SK-N-MC (cell line): ENCODE results near the gene STYXL1.

Experiments
- DNase-seq: peaks from one replicate; pipeline ENCODE4 v3.0.0-alpha.2; 2011; ENCODE audit warnings: low read depth, low spot score
- H3K27ac ChIP-seq: fragments of 200-600 bp; sonication (generic); 2 replicates; pipeline ENCODE4 v1.5.1; 2016; ENCODE audit warnings: mixed run types
- H3K36me3 ChIP-seq: fragments of 200-600 bp; sonication (generic); 2 replicates; pipeline ENCODE4 v1.6.1; 2017; ENCODE audit warnings: antibody characterized with exemption, low read length, mixed read lengths; ENCODE audit not compliant: insufficient read depth
- H3K4me3 ChIP-seq: fragments of 200-600 bp; sonication (generic); 2 replicates; pipeline ENCODE4 v1.5.1; 2016
- H3K9ac ChIP-seq: fragments of 200-600 bp; sonication (generic); 2 replicates; pipeline ENCODE4 v1.8.0; 2017; ENCODE audit warnings: mixed run types, mixed read lengths; ENCODE audit not compliant: insufficient read length
- H3K9me3 ChIP-seq: fragments of 200-600 bp; sonication (generic); 2 replicates; pipeline ENCODE4 v1.6.1; 2017; ENCODE audit warnings: low read depth, mild to moderate bottlenecking, antibody characterized with exemption, low read length, moderate library complexity, mixed read lengths
- EZH2 ChIP-seq: fragments of 200-600 bp; sonication (generic); IDR thresholded peaks from one replicate; pipeline ENCODE4 v1.6.1; 2017; ENCODE audit warnings: antibody characterized with exemption
- FOXP2 ChIP-seq: optimal IDR thresholded peaks from 2 replicates; pipeline ENCODE3; 2011; ENCODE audit warnings: mild to moderate bottlenecking, moderate library complexity; ENCODE audit not compliant: insufficient read depth; ENCODE audit errors: extremely low read length, control extremely low read depth
- POLR2AphosphoS5 ChIP-seq: IDR thresholded peaks from 2 replicates; pipeline ENCODE4 v1.6.1; 2012; ENCODE audit warnings: mild to moderate bottlenecking, low read depth, low read length, borderline replicate concordance

STYXL1 gene

GRCh38 chr7:75969704-75970498, 77.9 kb downstream of the STYXL1 start:
- TF ChIP-seq EZH2 = no peak
- no peak for TF ChIP-seq FOXP2
- TF ChIP-seq POLR2AphosphoS5 = no peak
- Histone ChIP-seq H3K36me3 (no peaks in the 10 kb centered on the region), H3K4me3 (no peak overlapping the region), H3K27ac (no peak overlapping the region), H3K9me3 (no peaks in the 10 kb centered on the region), H3K9ac (no peak overlapping the region)
- DNase-seq = no peak

- no peak overlapping the region for H3K4me3 ChIP-seq
- DNase-seq = no peak
- no peak overlapping the region for H3K27ac ChIP-seq
- TF ChIP-seq POLR2AphosphoS5 (no peak), FOXP2 (no peak)
- no peaks in the 10 kb centered on the region for H3K9me3 ChIP-seq
- H3K36me3 ChIP-seq = no peaks in the 10 kb centered on the region
- no peak overlapping the region for H3K9ac ChIP-seq
Measured at GRCh38 chr7:75969182-75969581, 78.6 kb downstream of the STYXL1 start.

GRCh38 chr7:75968561-75969001, 79.2 kb downstream of the STYXL1 start:
- Histone ChIP-seq H3K9me3 (no peaks in the 10 kb centered on the region), H3K36me3 (no peaks in the 10 kb centered on the region), H3K4me3 (no peak overlapping the region), H3K9ac (no peak overlapping the region), H3K27ac (no peak overlapping the region)
- TF ChIP-seq POLR2AphosphoS5 (no peak), FOXP2 (no peak), EZH2 (no peak)
- DNase-seq = no peak

- Histone ChIP-seq H3K9me3 (no peaks in the 10 kb centered on the region), H3K27ac (no peak overlapping the region), H3K4me3 (no peak overlapping the region), H3K36me3 (no peaks in the 10 kb centered on the region), H3K9ac (no peak overlapping the region)
- DNase-seq = no peak
- TF ChIP-seq POLR2AphosphoS5 = no peak
- no peak for TF ChIP-seq EZH2
- TF ChIP-seq FOXP2 = no peak
Measured at GRCh38 chr7:75968012-75968411, 79.8 kb downstream of the STYXL1 start.

GRCh38 chr7:75967487-75967997, 80.3 kb downstream of the STYXL1 start:
- H3K4me3 ChIP-seq = no peak overlapping the region
- no peaks in the 10 kb centered on the region for H3K36me3 ChIP-seq
- no peak overlapping the region for H3K27ac ChIP-seq
- TF ChIP-seq FOXP2 = no peak
- no peak overlapping the region for H3K9ac ChIP-seq
- no peaks in the 10 kb centered on the region for H3K9me3 ChIP-seq
- DNase-seq = no peak

GRCh38 chr7:75967055-75967454, 80.7 kb downstream of the STYXL1 start:
- DNase-seq = no peak
- TF ChIP-seq FOXP2 (no peak), EZH2 (no peak), POLR2AphosphoS5 (no peak)
- Histone ChIP-seq H3K9ac (no peak overlapping the region), H3K4me3 (no peak overlapping the region), H3K36me3 (no peaks in the 10 kb centered on the region), H3K27ac (no peak overlapping the region), H3K9me3 (no peaks in the 10 kb centered on the region)

DNA sequence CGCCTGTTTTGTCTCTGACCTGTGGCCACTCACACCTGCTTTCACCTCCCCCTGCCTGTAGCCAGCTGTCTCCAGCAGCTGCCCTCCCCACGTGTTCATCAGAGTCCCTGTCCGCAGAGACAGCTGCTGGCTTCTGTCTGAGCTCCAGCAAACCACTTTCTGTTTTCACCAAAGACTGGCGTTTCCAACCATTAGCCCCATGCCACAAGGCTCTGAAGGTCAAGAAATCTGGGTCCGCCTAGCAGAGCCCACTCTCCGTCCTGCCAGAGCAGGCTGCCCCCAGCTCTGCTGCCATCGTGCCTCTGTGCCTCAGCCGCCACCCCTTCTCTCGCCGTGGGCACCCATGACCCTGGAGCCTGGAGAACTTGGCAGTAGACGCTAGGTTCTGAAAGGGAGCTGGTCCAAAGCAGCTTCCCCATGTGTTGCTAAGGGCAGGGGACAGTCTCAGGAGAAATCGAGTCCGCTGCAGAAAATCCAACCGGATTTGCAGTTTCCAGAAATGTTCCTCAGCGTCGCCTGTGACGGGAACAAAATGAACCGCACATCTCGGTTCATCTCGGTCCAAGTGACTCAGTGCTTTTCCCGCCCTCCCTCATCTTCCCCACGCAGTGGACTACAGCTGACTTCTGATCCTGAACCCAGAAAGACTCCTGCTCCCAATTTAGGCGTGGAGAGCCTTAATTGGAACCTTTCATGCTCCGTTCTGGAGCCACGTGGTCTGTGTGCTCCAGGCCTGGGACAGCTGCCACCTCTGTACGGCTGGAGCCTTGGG, 81.4 kb downstream of the STYXL1 start:
- Histone ChIP-seq H3K27ac (no peak overlapping the region), H3K9me3 (no peaks in the 10 kb centered on the region), H3K9ac (no peak overlapping the region), H3K36me3 (no peaks in the 10 kb centered on the region), H3K4me3 (no peak overlapping the region)
- DNase-seq = no peak
- TF ChIP-seq FOXP2 (no peak), EZH2 (no peak), POLR2AphosphoS5 (no peak)

DNA sequence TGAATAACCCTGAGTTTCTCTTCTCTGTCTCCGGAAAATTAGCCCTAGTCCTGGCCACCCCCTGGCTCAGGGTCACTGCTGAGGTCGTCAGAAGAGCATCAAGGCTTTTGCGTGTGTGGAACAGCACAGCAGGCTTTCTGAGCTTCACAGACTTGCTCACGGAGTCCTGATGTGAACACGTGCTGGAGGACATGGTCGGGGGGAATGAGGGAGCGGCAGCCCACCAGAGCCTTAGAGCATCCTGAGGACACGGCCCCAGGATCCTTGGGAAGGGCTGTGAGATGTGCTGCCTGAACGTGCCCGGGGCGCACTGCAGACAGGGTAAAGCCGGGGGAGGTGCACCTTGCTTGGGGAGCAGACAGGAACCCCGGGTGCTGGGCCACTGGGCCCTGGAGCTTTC, 82.2 kb downstream of the STYXL1 start:
- no peak overlapping the region for H3K27ac ChIP-seq
- H3K9ac ChIP-seq = no peak overlapping the region
- no peak for DNase-seq
- TF ChIP-seq EZH2 (no peak), POLR2AphosphoS5 (no peak), FOXP2 (no peak)
- no peaks in the 10 kb centered on the region for H3K36me3 ChIP-seq
- no peak overlapping the region for H3K4me3 ChIP-seq
- H3K9me3 ChIP-seq = no peaks in the 10 kb centered on the region
